GM12801 (cell line): ENCODE results near the gene C14orf180.

Experiments used
- TF ChIP-seq, protein P1 (sequence below): IDR thresholded peaks from one replicate; pipeline ENCODE4 v1.5.1; 2011; ENCODE audit warnings: control low read depth; ENCODE audit not compliant: insufficient read length; ENCODE audit errors: extremely low read depth

Gene C14orf180

DNA sequence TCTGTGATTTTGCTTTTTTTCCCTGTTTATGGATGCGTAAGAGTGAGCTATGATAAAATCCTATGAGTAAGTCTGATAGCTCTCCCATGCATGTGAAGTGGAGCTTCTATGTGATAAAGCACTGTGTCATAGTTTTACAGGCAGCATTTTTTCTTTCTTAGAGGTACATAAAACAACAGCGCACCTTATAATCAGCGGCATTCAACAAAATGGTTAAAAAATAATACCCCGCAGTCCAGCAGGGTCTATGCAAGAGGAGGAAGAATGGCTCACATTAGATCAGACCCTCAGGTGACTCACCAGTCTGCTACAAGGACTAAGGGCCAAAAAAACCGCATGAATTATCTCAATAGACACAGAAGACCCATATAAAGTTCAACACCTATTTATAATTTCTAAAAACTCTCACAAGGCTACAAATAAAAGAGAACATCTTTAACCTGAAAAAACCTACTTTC, 58.0 kb downstream of the C14orf180 start:
- TF ChIP-seq, protein P1, sequence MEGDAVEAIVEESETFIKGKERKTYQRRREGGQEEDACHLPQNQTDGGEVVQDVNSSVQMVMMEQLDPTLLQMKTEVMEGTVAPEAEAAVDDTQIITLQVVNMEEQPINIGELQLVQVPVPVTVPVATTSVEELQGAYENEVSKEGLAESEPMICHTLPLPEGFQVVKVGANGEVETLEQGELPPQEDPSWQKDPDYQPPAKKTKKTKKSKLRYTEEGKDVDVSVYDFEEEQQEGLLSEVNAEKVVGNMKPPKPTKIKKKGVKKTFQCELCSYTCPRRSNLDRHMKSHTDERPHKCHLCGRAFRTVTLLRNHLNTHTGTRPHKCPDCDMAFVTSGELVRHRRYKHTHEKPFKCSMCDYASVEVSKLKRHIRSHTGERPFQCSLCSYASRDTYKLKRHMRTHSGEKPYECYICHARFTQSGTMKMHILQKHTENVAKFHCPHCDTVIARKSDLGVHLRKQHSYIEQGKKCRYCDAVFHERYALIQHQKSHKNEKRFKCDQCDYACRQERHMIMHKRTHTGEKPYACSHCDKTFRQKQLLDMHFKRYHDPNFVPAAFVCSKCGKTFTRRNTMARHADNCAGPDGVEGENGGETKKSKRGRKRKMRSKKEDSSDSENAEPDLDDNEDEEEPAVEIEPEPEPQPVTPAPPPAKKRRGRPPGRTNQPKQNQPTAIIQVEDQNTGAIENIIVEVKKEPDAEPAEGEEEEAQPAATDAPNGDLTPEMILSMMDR: no peak

DNA sequence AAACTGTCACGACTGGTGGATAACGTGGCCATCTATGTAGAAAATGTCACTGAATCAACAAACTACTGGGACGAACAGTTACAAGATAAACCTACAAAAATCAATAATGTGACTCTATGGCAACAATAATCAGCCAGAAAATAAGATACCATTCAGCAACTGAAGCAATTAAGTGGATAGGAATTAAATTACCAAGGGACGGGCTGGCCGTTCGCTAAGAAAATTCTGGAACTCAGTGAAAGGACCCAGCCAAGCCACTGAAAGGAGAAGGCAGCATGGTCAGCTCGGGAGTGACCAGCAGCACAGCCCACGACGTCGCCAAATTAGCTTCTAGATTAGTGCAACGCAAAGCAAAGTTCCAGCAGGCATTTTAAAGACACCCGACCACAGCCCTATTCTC, 58.6 kb downstream of the C14orf180 start:
- TF ChIP-seq, protein P1: no peak

DNA sequence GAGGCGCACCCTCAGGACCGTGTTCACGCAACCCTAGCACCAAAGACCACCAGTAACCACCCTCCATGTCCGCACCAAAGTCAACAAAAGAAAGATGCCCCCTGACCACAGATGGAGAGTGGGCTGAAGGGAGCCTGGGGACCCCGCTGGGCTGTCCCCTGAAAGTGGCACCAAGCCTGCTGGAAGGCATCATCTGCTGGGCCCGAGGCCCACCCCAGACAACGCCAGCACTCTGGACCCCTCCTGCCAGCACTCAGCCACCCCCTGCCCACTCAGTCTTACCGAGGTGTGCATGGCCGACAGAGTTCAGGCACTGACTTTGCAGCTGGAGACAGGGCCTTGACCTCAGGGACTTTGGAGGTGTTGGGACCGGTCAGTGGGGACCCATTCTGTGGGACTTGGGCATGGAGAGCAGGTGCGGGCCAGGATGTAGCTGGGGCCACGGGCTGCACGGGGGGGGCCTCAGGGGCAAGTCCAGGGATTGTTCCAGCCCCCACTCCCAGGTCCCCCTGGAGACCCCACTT, 59.4 kb downstream of the C14orf180 start:
- TF ChIP-seq, protein P1: no peak

DNA sequence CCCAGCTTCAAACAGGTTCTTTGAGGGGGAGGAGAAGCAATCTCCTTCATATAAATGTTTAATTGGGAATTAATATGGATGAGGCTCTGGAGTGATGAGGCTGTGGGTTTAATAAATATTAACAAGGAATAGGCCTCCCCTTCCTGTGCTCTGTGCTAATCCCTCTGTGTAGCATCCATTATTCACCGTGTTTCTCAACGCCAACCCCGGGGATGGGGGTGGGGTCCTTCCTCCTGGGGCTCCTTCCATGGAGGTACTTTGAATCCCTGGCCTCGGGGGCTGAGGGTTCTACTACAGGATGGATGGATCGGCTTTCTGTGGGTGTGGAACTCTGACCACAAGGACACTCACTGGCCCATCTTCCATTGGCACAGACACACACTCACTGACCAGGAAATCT, 59.9 kb downstream of the C14orf180 start:
- TF ChIP-seq, protein P1: no peak
